Measurements from ENCODE around the gene NID1.
"Not testable (repeated sequence)": the region's sequence is repeated elsewhere in the genome, so short reads cannot be mapped to it uniquely, and the experiment has no call there.

Gene NID1

GRCh38 chr1:235938709-235939479 is 126.0 kb downstream of the NID1 start:
- no peak for DNase-seq (ENCODE audit: low read depth)

DNA sequence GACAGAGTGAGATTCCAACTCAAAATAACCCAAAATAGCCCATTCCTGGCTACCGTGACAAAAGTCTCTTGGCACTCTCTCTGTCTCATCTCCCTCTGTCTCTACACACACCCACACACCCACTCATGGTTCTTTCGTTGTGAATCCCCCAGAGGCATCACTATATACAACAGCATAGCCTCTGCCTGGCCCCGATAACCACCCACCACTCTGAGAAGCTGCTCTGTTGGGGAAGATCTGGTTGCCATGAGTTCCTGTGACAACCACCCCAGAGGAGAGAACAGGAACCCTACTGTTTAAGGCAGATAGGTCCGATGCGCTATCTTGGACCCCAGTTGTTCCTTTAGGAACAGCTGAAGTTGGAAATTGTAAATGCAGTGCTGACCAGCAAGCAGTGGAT is 127.8 kb downstream of the NID1 start:
- DNase-seq (ENCODE audit: low read depth): no peak

GRCh38 chr1:235935235-235936225 is 129.4 kb downstream of the NID1 start:
- DNase-seq (ENCODE audit: low read depth): no peak

- DNase-seq (ENCODE audit: low read depth): no peak
These were observed 131.1 kb downstream of the NID1 start for GRCh38 chr1:235933766-235934116.

GRCh38 chr1:235933017-235933765 is 131.7 kb downstream of the NID1 start:
- no peak for DNase-seq (ENCODE audit: low read depth)

- DNase-seq (ENCODE audit: low read depth): no peak
These were observed 132.8 kb downstream of the NID1 start for GRCh38 chr1:235932090-235932510.

- DNase-seq (ENCODE audit: low read depth): no peak
These were observed 133.6 kb downstream of the NID1 start for GRCh38 chr1:235931171-235931738.

DNA sequence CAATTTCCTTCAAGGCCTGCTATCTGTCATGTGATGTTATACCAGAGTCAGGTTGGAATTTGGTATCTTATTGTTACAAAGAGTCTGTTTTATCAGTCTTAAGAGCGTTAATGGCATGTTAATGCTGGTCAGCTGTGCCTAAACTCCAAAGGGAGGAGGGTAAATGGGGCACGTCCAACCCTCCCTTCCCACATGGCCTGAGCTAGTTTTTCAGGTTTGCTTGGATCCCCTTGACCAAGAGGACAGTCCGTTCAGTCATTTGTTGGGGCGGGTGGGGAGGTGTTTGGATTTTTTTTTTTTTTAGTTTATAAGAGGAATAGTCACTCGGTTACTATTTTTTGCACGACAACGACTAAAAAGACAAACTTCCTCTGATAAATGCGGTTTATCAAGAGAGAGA is 134.3 kb downstream of the NID1 start:
- no peak for DNase-seq (ENCODE audit: low read depth)

DNA sequence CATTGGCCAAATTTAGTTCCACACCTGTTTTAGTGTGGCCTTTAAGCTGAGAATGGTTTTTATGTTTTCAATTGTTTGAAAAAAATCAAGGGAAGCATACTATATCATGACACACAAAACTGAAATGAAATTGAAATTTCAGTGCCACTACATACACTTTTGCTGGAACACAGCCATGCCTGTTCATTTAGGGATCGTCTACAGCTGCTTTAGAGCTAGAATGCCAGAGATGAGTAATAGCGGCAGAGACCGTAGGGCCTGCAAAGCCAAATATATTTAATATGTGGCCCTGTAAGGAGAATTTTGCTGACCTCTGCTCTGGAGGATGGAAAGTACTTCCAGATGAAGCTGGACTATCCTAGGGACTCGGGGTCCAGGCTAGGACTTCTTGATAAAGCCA is 135.7 kb downstream of the NID1 start:
- DNase-seq (ENCODE audit: low read depth): peak; percentile 50

DNA sequence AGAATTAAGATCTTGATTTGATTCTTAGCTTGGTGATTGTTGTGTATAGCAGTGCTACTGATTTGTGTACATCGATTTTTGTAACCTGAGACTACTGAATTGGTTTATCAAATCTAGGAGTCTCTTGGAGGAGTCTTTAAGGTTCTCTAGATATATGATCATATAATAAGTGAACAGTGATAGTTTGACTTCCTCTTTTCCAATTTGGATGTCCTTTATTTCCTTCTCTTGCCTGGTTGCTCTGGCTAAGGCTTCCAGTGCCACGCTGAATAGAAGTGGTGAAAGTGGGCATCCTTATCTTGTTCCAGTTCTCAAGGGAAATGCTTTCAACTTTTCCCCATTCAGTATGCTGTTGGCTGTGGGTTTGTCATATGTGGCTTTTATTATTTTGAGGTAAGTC is 136.7 kb downstream of the NID1 start:
- DNase-seq (ENCODE audit: low read depth): no peak

DNA sequence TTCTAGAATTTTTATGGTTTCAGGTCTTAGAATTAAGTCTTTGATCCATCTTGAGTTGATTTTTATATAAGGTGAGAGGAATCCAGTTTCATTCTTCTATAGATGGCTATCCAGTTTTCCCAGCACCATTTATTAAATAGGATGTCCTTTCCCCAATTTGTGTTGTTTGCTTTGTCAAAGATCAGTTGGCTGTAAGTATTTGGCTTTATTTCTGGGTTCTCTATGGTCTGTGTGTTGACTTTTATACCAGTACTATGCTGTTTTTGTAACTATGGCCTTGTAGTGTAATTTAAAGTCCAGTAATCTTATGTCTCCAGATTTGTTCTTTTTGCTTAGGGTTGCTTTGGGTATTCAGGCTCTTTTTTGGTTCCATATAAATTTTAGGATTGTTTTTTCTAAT is 137.3 kb downstream of the NID1 start:
- DNase-seq (ENCODE audit: low read depth): not testable (repeated sequence)
